ENCODE measurements around the gene RNF26. TPM values are rescaled to one million over a fixed set of nuclear protein-coding genes. Genes with fewer than 3 reads are reported as not detected.

RNF26 gene
- total RNA-seq, 2 donors from 2014 or later, result 15.3 to 19.0 TPM

GRCh38 chr11:119318240-119319135, 15.8 kb upstream of the RNF26 start:
- Mint-ChIP-seq H3K4me1 (peaks cover 41% of the 10 kb centered on the region), H3K4me3 (peak overlapping the region; percentile 89)
- DNase-seq, result peak in 2 of 3 donors; percentile 43

GRCh38 chr11:119319136-119319699, 15.1 kb upstream of the RNF26 start:
- Mint-ChIP-seq H3K27ac (peak overlapping the region; percentile 95), H3K36me3 (ENCODE audit: low read depth) (peaks cover 3% of the 10 kb centered on the region), H3K4me1 (peaks cover 43% of the 10 kb centered on the region), H3K4me3 (peak overlapping the region; percentile 90), H3K27me3 (peaks cover 19% of the 10 kb centered on the region)
- no peaks in the 10 kb centered on the region for H3K9me3 ChIP-seq (ENCODE audit: control insufficient read depth, low read length, poor library complexity, severe bottlenecking)
- ATAC-seq (no peak), DNase-seq (no peak)

More at GRCh38 chr11:119318240-119319135, 15.8 kb upstream of the RNF26 start:
- peaks cover 2% of the 10 kb centered on the region for H3K36me3 Mint-ChIP-seq (ENCODE audit: low read depth)
- H3K27ac Mint-ChIP-seq, result peak overlapping the region; percentile 95
- peak; percentile 65 for ATAC-seq
- H3K27me3 Mint-ChIP-seq, result peaks cover 20% of the 10 kb centered on the region
- no peaks in the 10 kb centered on the region for H3K9me3 ChIP-seq (ENCODE audit: control insufficient read depth, low read length, poor library complexity, severe bottlenecking)

GRCh38 chr11:119319700-119320239, 14.6 kb upstream of the RNF26 start:
- Mint-ChIP-seq H3K4me1 (peaks cover 39% of the 10 kb centered on the region), H3K4me3 (peak overlapping the region; percentile 90), H3K36me3 (ENCODE audit: low read depth) (peaks cover 3% of the 10 kb centered on the region), H3K27me3 (peaks cover 14% of the 10 kb centered on the region), H3K27ac (peak overlapping the region; percentile 95)
- DNase-seq, result no peak
- ATAC-seq, result no peak
- H3K9me3 ChIP-seq (ENCODE audit: control insufficient read depth, low read length, poor library complexity, severe bottlenecking), result no peaks in the 10 kb centered on the region

GRCh38 chr11:119320240-119320775, 14.0 kb upstream of the RNF26 start:
- H3K27me3 Mint-ChIP-seq, result peaks cover 10% of the 10 kb centered on the region
- peaks cover 36% of the 10 kb centered on the region for H3K4me1 Mint-ChIP-seq
- DNase-seq (no peak), ATAC-seq (no peak)
- H3K36me3 Mint-ChIP-seq (ENCODE audit: low read depth), result peaks cover 3% of the 10 kb centered on the region
- peak overlapping the region; percentile 95 for H3K27ac Mint-ChIP-seq
- no peaks in the 10 kb centered on the region for H3K9me3 ChIP-seq (ENCODE audit: control insufficient read depth, low read length, poor library complexity, severe bottlenecking)
- H3K4me3 Mint-ChIP-seq, result peak overlapping the region; percentile 90

GRCh38 chr11:119320776-119321524, 13.4 kb upstream of the RNF26 start:
- no peaks in the 10 kb centered on the region for H3K9me3 ChIP-seq (ENCODE audit: control insufficient read depth, low read length, poor library complexity, severe bottlenecking)
- peaks cover 3% of the 10 kb centered on the region for H3K36me3 Mint-ChIP-seq (ENCODE audit: low read depth)
- peak overlapping the region; percentile 72 for H3K27ac Mint-ChIP-seq
- peak; percentile 62 for ATAC-seq
- peak overlapping the region; percentile 90 for H3K4me3 Mint-ChIP-seq
- H3K4me1 Mint-ChIP-seq, result peaks cover 30% of the 10 kb centered on the region
- DNase-seq, result peak in 2 of 3 donors; percentile 43 to 47
- H3K27me3 Mint-ChIP-seq, result peaks cover 5% of the 10 kb centered on the region

GRCh38 chr11:119322360-119322739, 12.0 kb upstream of the RNF26 start:
- DNase-seq, result no peak

GRCh38 chr11:119322921-119323531, 11.3 kb upstream of the RNF26 start:
- ATAC-seq, result no peak

More at GRCh38 chr11:119322360-119322739, 12.0 kb upstream of the RNF26 start:
- Mint-ChIP-seq H3K4me3 (no peak overlapping the region), H3K36me3 (ENCODE audit: low read depth) (peaks cover 3% of the 10 kb centered on the region), H3K27ac (peak overlapping the region; percentile 72), H3K4me1 (peaks cover 30% of the 10 kb centered on the region), H3K27me3 (peaks cover 5% of the 10 kb centered on the region)
- H3K9me3 ChIP-seq (ENCODE audit: control insufficient read depth, low read length, poor library complexity, severe bottlenecking), result no peaks in the 10 kb centered on the region
- ATAC-seq, result no peak

GRCh38 chr11:119323532-119324033, 10.7 kb upstream of the RNF26 start:
- Mint-ChIP-seq H3K27ac (no peak overlapping the region), H3K4me1 (peaks cover 26% of the 10 kb centered on the region), H3K27me3 (peaks cover 5% of the 10 kb centered on the region), H3K4me3 (no peak overlapping the region), H3K36me3 (ENCODE audit: low read depth) (peaks cover 3% of the 10 kb centered on the region)
- ATAC-seq (no peak), DNase-seq (peak; percentile 59 to 78 (median 60))
- H3K9me3 ChIP-seq (ENCODE audit: control insufficient read depth, low read length, poor library complexity, severe bottlenecking), result no peaks in the 10 kb centered on the region

More at GRCh38 chr11:119322921-119323531, 11.3 kb upstream of the RNF26 start:
- Mint-ChIP-seq H3K36me3 (ENCODE audit: low read depth) (peaks cover 3% of the 10 kb centered on the region), H3K27ac (no peak overlapping the region), H3K4me3 (no peak overlapping the region), H3K4me1 (peaks cover 30% of the 10 kb centered on the region), H3K27me3 (peaks cover 5% of the 10 kb centered on the region)
- no peaks in the 10 kb centered on the region for H3K9me3 ChIP-seq (ENCODE audit: control insufficient read depth, low read length, poor library complexity, severe bottlenecking)
- DNase-seq, result no peak

GRCh38 chr11:119324189-119324588, 10.1 kb upstream of the RNF26 start:
- H3K4me3 Mint-ChIP-seq, result no peak overlapping the region
- no peak overlapping the region for H3K27ac Mint-ChIP-seq
- peaks cover 3% of the 10 kb centered on the region for H3K36me3 Mint-ChIP-seq (ENCODE audit: low read depth)
- peaks cover 8% of the 10 kb centered on the region for H3K27me3 Mint-ChIP-seq
- no peaks in the 10 kb centered on the region for H3K9me3 ChIP-seq (ENCODE audit: control insufficient read depth, low read length, poor library complexity, severe bottlenecking)
- no peak for ATAC-seq
- H3K4me1 Mint-ChIP-seq, result peaks cover 21% of the 10 kb centered on the region
- no peak for DNase-seq

GRCh38 chr11:119329320-119329719, 5.0 kb upstream of the RNF26 start:
- Mint-ChIP-seq H3K4me3 (no peak overlapping the region), H3K27ac (no peak overlapping the region), H3K36me3 (ENCODE audit: low read depth) (peaks cover 2% of the 10 kb centered on the region), H3K4me1 (peaks cover 9% of the 10 kb centered on the region), H3K27me3 (peaks cover 16% of the 10 kb centered on the region)
- H3K9me3 ChIP-seq (ENCODE audit: control insufficient read depth, low read length, poor library complexity, severe bottlenecking), result no peaks in the 10 kb centered on the region
- DNase-seq (no peak), ATAC-seq (no peak)

- Mint-ChIP-seq H3K27me3 (peaks cover 16% of the 10 kb centered on the region), H3K27ac (peak overlapping the region; percentile 32), H3K36me3 (ENCODE audit: low read depth) (peaks cover 2% of the 10 kb centered on the region), H3K4me1 (peaks cover 13% of the 10 kb centered on the region), H3K4me3 (no peak overlapping the region)
- no peak for ATAC-seq
- no peaks in the 10 kb centered on the region for H3K9me3 ChIP-seq (ENCODE audit: control insufficient read depth, low read length, poor library complexity, severe bottlenecking)
- no peak for DNase-seq
These were observed 4.1 kb upstream of the RNF26 start for GRCh38 chr11:119330237-119330636.

GRCh38 chr11:119332111-119332765, 2.1 kb upstream of the RNF26 start:
- H3K27me3 Mint-ChIP-seq, result peaks cover 16% of the 10 kb centered on the region
- H3K4me3 Mint-ChIP-seq, result peak overlapping the region; percentile 80
- H3K27ac Mint-ChIP-seq, result peak overlapping the region; percentile 80
- H3K36me3 Mint-ChIP-seq (ENCODE audit: low read depth), result peaks cover 5% of the 10 kb centered on the region
- peaks cover 20% of the 10 kb centered on the region for H3K4me1 Mint-ChIP-seq
- H3K9me3 ChIP-seq (ENCODE audit: control insufficient read depth, low read length, poor library complexity, severe bottlenecking), result no peaks in the 10 kb centered on the region
- DNase-seq (no peak), ATAC-seq (no peak)

Data from T-helper 17 cell (primary cell).